HepG2 (cell line): ENCODE data around the gene TPI1. TPM values are rescaled to one million over a fixed set of nuclear protein-coding genes. Genes with fewer than 3 reads are reported as not detected.

Experiments
- ARID3A ChIP-seq: IDR thresholded peaks from 2 replicates; pipeline ENCODE4 v1.6.1; 2012; ENCODE audit warnings: low read depth, low read length, improper control_type of control experiment
- BORCS8-MEF2B ChIP-seq: sonication (generic); formaldehyde crosslinking; IDR thresholded peaks from 2 replicates; pipeline ENCODE4 v1.8.0; 2022; ENCODE audit warnings: mild to moderate bottlenecking, missing genetic modification reagents
- GABPA ChIP-seq, 2 experiments: IDR thresholded peaks; 2 replicates each; pipeline ENCODE4 v1.6.1; 2011 to 2016; ENCODE audit warnings: low read depth in 2 of 2, low read length in 1 of 2, missing biosample characterization in 1 of 2, missing genetic modification characterization in 1 of 2
- IRF9 ChIP-seq: sonication (generic); formaldehyde crosslinking; IDR thresholded peaks from 2 replicates; pipeline ENCODE4 v1.8.0; 2022; ENCODE audit warnings: missing genetic modification reagents, mild to moderate bottlenecking, borderline replicate concordance
- MEIS1 ChIP-seq: sonication (generic); formaldehyde crosslinking; IDR thresholded peaks from 2 replicates; pipeline ENCODE4 v1.9.0; 2021; ENCODE audit warnings: mild to moderate bottlenecking, missing genetic modification reagents, moderate library complexity, borderline replicate concordance
- NAIF1 ChIP-seq: sonication (generic); formaldehyde crosslinking; IDR thresholded peaks from 2 replicates; pipeline ENCODE4 v1.5.0; 2020; ENCODE audit warnings: mild to moderate bottlenecking, missing genetic modification reagents, borderline replicate concordance
- NRL ChIP-seq: sonication (generic); formaldehyde crosslinking; IDR thresholded peaks from 2 replicates; pipeline ENCODE4 v1.5.0; 2020; ENCODE audit warnings: missing genetic modification reagents, mild to moderate bottlenecking, moderate library complexity, borderline replicate concordance
- PCBP1 ChIP-seq: fragments of 200-400 bp; formaldehyde crosslinking; IDR thresholded peaks from 2 replicates; pipeline ENCODE4 v1.6.1; 2017; ENCODE audit warnings: mild to moderate bottlenecking, low read depth, low read length, borderline replicate concordance
- SAFB2 ChIP-seq: sonication (generic); formaldehyde crosslinking; IDR thresholded peaks from 2 replicates; pipeline ENCODE4 v1.5.1; 2020; ENCODE audit warnings: missing genetic modification reagents, low read depth, mild to moderate bottlenecking, borderline replicate concordance
- SMAD1 ChIP-seq: sonication (generic); formaldehyde crosslinking; IDR thresholded peaks from 2 replicates; pipeline ENCODE4 v1.4.0; 2020; ENCODE audit warnings: missing genetic modification reagents, low read depth, mild to moderate bottlenecking, borderline replicate concordance
- SMYD3 ChIP-seq: sonication (generic); formaldehyde crosslinking; IDR thresholded peaks from 2 replicates; pipeline ENCODE4 v1.8.1; 2023; ENCODE audit warnings: mild to moderate bottlenecking, missing genetic modification reagents
- SRSF1 ChIP-seq: fragments of 200-400 bp; formaldehyde crosslinking; optimal IDR thresholded peaks from 2 replicates; pipeline ENCODE3; 2017; ENCODE audit warnings: mild to moderate bottlenecking, low read depth, low read length, moderate library complexity
- ZBTB2 ChIP-seq: sonication (generic); formaldehyde crosslinking; IDR thresholded peaks from 2 replicates; pipeline ENCODE4 v1.8.0; 2022; ENCODE audit warnings: low read depth, missing genetic modification reagents
- ZHX2 ChIP-seq, 2 experiments: sonication (generic) in 1 of 2; formaldehyde crosslinking in 1 of 2; IDR thresholded peaks; 2 replicates each; pipeline versions ENCODE4 v1.6.1 to v1.9.0; 2014 to 2022; ENCODE audit warnings: antibody characterized with exemption in 1 of 2, borderline replicate concordance in 1 of 2, inconsistent platforms in 1 of 2, low read depth in 1 of 2, missing genetic modification reagents in 1 of 2
- ZNF572 ChIP-seq: sonication (generic); formaldehyde crosslinking; IDR thresholded peaks from 2 replicates; pipeline ENCODE4 v1.5.1; 2020; ENCODE audit warnings: mild to moderate bottlenecking, missing genetic modification reagents
- polyA plus RNA-seq, 8 experiments: library from polyadenylated mRNA; depleted of rRNA in 3 of 8; stranded (reverse) in 7 of 8; unstranded in 1 of 8; fragments of >200 nt; fragmentation: Illumina TruSeq in 4 of 8; extraction: Trizol in 4 of 8; gene quantifications; 2 replicates each; pipeline versions ENCODE4 v1.2.1 to v1.2.3, GENCODE V29; 2011 to 2016; ENCODE audit warnings: low read depth in 4 of 8, missing spikeins in 1 of 8, mixed read lengths in 1 of 8; ENCODE audit not compliant: insufficient read depth in 1 of 8
- total RNA-seq, 5 experiments: library from RNA; depleted of rRNA; stranded (reverse); fragments of >200 nt; fragmentation: Illumina TruSeq; extraction: Trizol; gene quantifications; 2 replicates each; pipeline ENCODE4 v1.2.3, GENCODE V29; 2016; ENCODE audit warnings: low read depth in 1 of 5

TPI1 gene
- total and polyA plus RNA-seq, 2 of the 13 experiments (the other 11 are each of a cell fraction or from before 2014, with no cell fraction given): 945 to 2,535 TPM

GRCh38 chr12:6904280-6905276, 37.2 kb downstream of the TPI1 start, which contains the start of gene LRRC23 (continued):
- TF ChIP-seq BORCS8-MEF2B (peak; percentile 62; the same call in 1 of the 2 replicates), SAFB2 (CRISPR knock-in tag) (no peak), NRL (CRISPR knock-in tag) (peak; percentile 60; the same call in 1 of the 2 replicates), ZBTB2 (no peak), SMAD1 (CRISPR knock-in tag) (0 out of 2 replicates have a peak, but pooled peaks have one; percentile 56), SMYD3 (no peak), ARID3A (peak; percentile 50; the same call in 1 of the 2 replicates), GABPA (IDR thresholded peaks at IDR 0.05; ENCODE audit: low read depth, low read length) (no peak), GABPA (CRISPR knock-in tag; IDR thresholded peaks at IDR 0.05; ENCODE audit: low read depth) (peak; percentile 59; the same call in 1 of the 2 replicates), SRSF1 (no peak), NAIF1 (CRISPR knock-in tag) (peak; percentile 100), ZNF572 (CRISPR knock-in tag) (no peak), IRF9 (no peak), ZHX2 (IDR thresholded peaks at IDR 0.05; ENCODE audit: low read depth) (no peak), ZHX2 (CRISPR knock-in tag; IDR thresholded peaks at IDR 0.05; ENCODE audit: borderline replicate concordance) (no peak), PCBP1 (no peak), MEIS1 (CRISPR knock-in tag) (no peak)
